HG03280 (cell line): ENCODE data around the gene ICAM3.
A peak's percentile ranks its signal among the peaks of the same experiment; 100 is the strongest.

Source experiments
- ATAC-seq: cut with Tn5 transposase; IDR thresholded peaks from one replicate; pipeline ENCODE4 v1.9.1; 2021; ENCODE audit warnings: mild to moderate bottlenecking, moderate library complexity; ENCODE audit not compliant: unreplicated experiment

The ICAM3 gene

GRCh38 chr19:10292789-10293636, 46.4 kb downstream of the ICAM3 start:
- no peak for ATAC-seq

- ATAC-seq, result peak; percentile 36
Observed at GRCh38 chr19:10292206-10292788, 47.1 kb downstream of the ICAM3 start.

- ATAC-seq, result peak; percentile 1
Observed at GRCh38 chr19:10291554-10292205, 47.7 kb downstream of the ICAM3 start.

GRCh38 chr19:10290876-10291553, 48.4 kb downstream of the ICAM3 start:
- ATAC-seq, result no peak

DNA sequence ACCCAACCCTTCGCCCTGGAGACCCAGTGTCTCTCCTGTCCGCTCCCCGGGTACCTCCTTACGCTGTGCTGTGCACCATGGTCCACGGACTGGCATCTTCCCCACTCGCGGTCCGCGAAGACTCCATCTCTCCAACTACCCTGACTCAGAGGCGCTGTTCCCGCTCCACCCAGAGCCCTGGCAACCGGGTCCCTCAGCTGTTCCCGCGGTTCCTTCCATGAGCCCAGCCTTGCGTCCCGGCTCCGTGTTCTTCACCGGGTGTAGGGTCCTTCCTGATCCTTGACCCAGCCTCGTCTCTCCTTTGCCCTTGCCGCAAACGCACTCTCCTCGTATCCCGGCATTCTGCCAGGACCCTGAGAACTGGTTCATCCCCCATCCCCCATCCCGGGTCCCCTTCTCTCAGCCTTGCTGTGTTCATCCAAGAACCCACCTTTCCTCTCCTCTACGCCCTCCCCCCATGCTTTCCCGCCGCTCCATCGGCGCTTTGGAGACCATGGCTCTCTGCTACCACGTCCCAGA, 49.0 kb downstream of the ICAM3 start:
- no peak for ATAC-seq

GRCh38 chr19:10289836-10290356, 49.5 kb downstream of the ICAM3 start, which contains the start of gene ICAM5:
ICAM5 (plus strand) TSS chr19:10289952; CDS start chr19:10290044, 92 bp downstream.
- ATAC-seq, result no peak

- peak; percentile 30 for ATAC-seq
Observed at GRCh38 chr19:10289167-10289835, 50.1 kb downstream of the ICAM3 start.

- ATAC-seq, result no peak
Observed at GRCh38 chr19:10288662-10289166, 50.7 kb downstream of the ICAM3 start.

DNA sequence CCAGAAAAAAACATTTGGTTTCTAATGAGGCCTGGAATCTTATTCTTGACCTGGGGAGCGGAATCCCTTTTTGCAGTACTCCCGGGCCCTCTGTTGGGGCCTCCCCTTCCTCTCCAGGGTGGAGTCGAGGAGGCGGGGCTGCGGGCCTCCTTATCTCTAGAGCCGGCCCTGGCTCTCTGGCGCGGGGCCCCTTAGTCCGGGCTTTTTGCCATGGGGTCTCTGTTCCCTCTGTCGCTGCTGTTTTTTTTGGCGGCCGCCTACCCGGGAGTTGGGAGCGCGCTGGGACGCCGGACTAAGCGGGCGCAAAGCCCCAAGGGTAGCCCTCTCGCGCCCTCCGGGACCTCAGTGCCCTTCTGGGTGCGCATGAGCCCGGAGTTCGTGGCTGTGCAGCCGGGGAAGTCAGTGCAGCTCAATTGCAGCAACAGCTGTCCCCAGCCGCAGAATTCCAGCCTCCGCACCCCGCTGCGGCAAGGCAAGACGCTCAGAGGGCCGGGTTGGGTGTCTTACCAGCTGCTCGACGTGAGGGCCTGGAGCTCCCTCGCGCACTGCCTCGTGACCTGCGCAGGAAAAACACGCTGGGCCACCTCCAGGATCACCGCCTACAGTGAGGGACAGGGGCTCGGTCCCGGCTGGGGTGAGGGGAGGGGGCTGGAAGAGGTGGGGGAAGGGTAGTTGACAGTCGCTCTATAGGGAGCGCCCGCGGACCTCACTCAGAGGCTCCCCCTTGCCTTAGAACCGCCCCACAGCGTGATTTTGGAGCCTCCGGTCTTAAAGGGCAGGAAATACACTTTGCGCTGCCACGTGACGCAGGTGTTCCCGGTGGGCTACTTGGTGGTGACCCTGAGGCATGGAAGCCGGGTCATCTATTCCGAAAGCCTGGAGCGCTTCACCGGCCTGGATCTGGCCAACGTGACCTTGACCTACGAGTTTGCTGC, 52.4 kb downstream of the ICAM3 start, which contains the start of gene ICAM4:
Gene ICAM4 (plus strand): TSS at position 153 of the 935 bp plus-strand sequence. CDS start 58 bp downstream, at position 211.
- no peak for ATAC-seq

GRCh38 chr19:10285393-10285792, 54.0 kb downstream of the ICAM3 start:
- no peak for ATAC-seq

DNA sequence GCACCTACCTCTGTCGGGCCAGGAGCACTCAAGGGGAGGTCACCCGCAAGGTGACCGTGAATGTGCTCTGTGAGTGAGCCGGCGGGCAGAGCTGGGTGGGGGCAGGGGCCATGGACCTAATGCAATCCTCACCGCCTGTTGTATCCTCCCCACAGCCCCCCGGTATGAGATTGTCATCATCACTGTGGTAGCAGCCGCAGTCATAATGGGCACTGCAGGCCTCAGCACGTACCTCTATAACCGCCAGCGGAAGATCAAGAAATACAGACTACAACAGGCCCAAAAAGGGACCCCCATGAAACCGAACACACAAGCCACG, 54.5 kb downstream of the ICAM3 start:
- no peak for ATAC-seq

- ATAC-seq, result no peak
Observed at GRCh38 chr19:10284065-10284959, 55.1 kb downstream of the ICAM3 start.
